ENCODE results near the gene ANO3.

GRCh38 chr11:26578998-26579661, 247.2 kb downstream of the ANO3 start:
- TF ChIP-seq EZH2 (IDR thresholded peaks at IDR 0.05; ENCODE audit: insufficient read depth, poor library complexity, severe bottlenecking): no peak
- no peak for TF ChIP-seq EZH2phosphoT487 (IDR thresholded peaks at IDR 0.05; ENCODE audit: insufficient read depth, low read depth)

Data from GM23248 (cell line).